ENCODE data around the gene LPAR2. TPM values are rescaled to one million over a fixed set of nuclear protein-coding genes. Genes with fewer than 3 reads are reported as not detected.
"Not testable (repeated sequence)": the region's sequence is repeated elsewhere in the genome, so short reads cannot be mapped to it uniquely, and the experiment has no call there.

Gene LPAR2
- polyA plus RNA-seq, 1 donor (not counting 4 experiments of a cell fraction or from before 2014, with no cell fraction given), result 7.3 TPM

DNA sequence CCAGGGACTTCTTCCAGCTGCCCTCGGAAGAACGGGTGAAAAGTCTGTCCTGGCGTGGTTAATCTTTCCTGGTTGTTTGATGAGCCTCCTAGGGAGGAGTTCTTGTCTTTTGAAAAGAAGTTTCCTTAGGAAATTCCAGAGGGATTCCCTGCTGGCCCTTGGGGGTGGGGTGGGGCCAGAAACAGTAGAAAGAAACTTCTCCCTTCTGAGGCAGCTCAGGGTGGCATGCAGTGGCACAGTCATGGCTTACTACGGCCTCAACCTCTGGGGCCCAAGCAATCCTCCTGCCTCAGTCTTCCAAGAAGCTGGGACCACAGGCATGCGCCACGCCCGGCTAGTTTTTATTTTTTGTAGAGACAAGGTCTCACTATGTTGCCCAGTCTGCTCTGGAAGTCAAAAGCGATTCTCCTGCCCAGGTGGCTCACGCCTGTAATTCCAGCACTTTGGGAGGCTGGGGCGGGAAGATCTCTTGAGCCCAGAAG, 42.1 kb upstream of the LPAR2 start:
- H3K4me3 ChIP-seq (ENCODE audit: control insufficient read depth in 2 of 3, extremely low read depth in 1 of 3, insufficient read depth in 2 of 3, low read depth in 1 of 3, low read length in 3 of 3), result peak overlapping the region; percentile 81 to 82 (median 82)
- no peaks in the 10 kb centered on the region for H3K9me3 ChIP-seq (ENCODE audit: control insufficient read depth, low read depth, low read length)
- H3K9me1 ChIP-seq (ENCODE audit: control insufficient read depth, extremely low read depth, insufficient read depth, low read length), result no peaks in the 10 kb centered on the region
- H4K20me1 ChIP-seq (ENCODE audit: control insufficient read depth, extremely low read depth, insufficient read depth, low read length), result no peaks in the 10 kb centered on the region
- peak overlapping the region; percentile 81 for H3K9ac ChIP-seq (ENCODE audit: control insufficient read depth, extremely low read depth, insufficient read depth, low read length)
- DNase-seq (ENCODE audit: low read depth, low spot score) (no peak), FAIRE-seq (no peak)
- peaks cover 22% of the 10 kb centered on the region for H3K79me2 ChIP-seq (ENCODE audit: control insufficient read depth, insufficient read depth, low read length)
- peak overlapping the region; percentile 10 for H2AFZ ChIP-seq (ENCODE audit: control insufficient read depth, low read length)
- peak overlapping the region; percentile 88 for H3K4me2 ChIP-seq (ENCODE audit: control insufficient read depth, extremely low read depth, insufficient read depth, low read depth, low read length)
- dilution Hi-C loops (cut with MboI; ENCODE audit: extremely low pct_ligation_motif_present, low sequenced_read_pairs), result no loop called here
- H3K27ac ChIP-seq (ENCODE audit: control insufficient read depth, insufficient read depth, low read length), result no peak overlapping the region
- peaks cover 0 to 2% of the 10 kb centered on the region in 2 experiments for H3K36me3 ChIP-seq (ENCODE audit: control insufficient read depth in 2 of 2, extremely low read depth in 1 of 2, insufficient read depth in 2 of 2, low read length in 2 of 2)
- H3K27me3 ChIP-seq (ENCODE audit: control insufficient read depth, extremely low read depth, insufficient read depth, low read length), result no peaks in the 10 kb centered on the region
- TF ChIP-seq, protein P1, sequence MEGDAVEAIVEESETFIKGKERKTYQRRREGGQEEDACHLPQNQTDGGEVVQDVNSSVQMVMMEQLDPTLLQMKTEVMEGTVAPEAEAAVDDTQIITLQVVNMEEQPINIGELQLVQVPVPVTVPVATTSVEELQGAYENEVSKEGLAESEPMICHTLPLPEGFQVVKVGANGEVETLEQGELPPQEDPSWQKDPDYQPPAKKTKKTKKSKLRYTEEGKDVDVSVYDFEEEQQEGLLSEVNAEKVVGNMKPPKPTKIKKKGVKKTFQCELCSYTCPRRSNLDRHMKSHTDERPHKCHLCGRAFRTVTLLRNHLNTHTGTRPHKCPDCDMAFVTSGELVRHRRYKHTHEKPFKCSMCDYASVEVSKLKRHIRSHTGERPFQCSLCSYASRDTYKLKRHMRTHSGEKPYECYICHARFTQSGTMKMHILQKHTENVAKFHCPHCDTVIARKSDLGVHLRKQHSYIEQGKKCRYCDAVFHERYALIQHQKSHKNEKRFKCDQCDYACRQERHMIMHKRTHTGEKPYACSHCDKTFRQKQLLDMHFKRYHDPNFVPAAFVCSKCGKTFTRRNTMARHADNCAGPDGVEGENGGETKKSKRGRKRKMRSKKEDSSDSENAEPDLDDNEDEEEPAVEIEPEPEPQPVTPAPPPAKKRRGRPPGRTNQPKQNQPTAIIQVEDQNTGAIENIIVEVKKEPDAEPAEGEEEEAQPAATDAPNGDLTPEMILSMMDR (optimal IDR thresholded peaks at IDR 0.05 in 1 of 3, IDR thresholded peaks at IDR 0.05 in 1 of 3, conservative IDR thresholded peaks at IDR 0.05 in 1 of 3; ENCODE audit: extremely low read depth in 1 of 3, insufficient read depth in 2 of 3, low read length in 3 of 3), result no peak
- TF ChIP-seq EZH2 (IDR thresholded peaks at IDR 0.05; ENCODE audit: low read length), result no peak
- H3K4me1 ChIP-seq (ENCODE audit: control insufficient read depth, extremely low read depth, insufficient read depth, low read length), result peaks cover 3% of the 10 kb centered on the region

DNA sequence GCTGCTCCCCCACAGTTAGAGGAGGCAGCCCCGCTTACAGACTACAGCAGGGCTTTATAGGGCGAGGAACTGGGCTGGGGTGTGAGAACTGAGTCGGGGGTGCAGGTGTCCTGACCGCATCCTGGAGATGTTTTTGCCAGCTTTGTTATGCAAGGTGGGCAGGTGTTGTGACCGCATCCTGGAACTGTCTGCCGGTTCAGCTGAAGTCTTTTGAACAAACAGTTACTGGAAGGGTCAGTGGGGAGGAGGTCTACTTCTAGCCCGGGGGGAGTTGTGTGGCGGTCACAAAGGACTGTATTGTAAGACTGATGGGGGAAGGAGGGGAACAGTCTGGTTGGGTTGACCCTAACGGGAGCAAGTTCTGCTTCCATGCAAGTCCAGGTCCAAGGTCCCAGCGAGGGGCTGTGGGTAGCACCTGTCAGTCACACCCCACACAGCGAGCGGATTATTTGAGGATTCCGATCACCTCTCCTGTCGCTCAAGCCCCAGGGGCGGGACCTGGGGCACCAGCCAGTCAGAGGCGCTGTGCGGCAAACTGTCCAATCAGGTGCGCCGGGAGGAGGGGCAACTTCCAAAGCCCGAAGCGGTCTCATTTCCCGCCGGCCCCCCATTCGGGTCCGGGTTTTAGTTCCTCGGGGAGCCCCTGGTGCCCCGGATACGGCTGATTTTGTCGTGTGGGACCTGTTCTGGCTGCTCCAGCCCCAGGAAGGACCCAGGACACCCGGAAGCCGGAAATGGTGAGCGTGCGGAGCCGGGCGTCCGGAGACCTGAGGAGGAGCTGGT, 40.4 kb upstream of the LPAR2 start, which contains the start of gene ZNF101:
Gene ZNF101 (plus strand): TSS at position 610 of the 783 bp plus-strand sequence. CDS start 125 bp downstream, at position 735.
- peak within 1 kb of the TSS; percentile 78 for H2AFZ ChIP-seq (ENCODE audit: control insufficient read depth, low read length)
- peak within 1 kb of the TSS; percentile 81 for H3K9ac ChIP-seq (ENCODE audit: control insufficient read depth, extremely low read depth, insufficient read depth, low read length)
- H3K4me2 ChIP-seq (ENCODE audit: control insufficient read depth, extremely low read depth, insufficient read depth, low read depth, low read length), result peak within 1 kb of the TSS; percentile 88
- H3K9me3 ChIP-seq (ENCODE audit: control insufficient read depth, low read depth, low read length), result no peaks in the 10 kb centered on the region
- H3K4me1 ChIP-seq (ENCODE audit: control insufficient read depth, extremely low read depth, insufficient read depth, low read length), result peaks cover 3% of the 10 kb centered on the region
- peaks cover 0 to 2% of the 10 kb centered on the region in 2 experiments for H3K36me3 ChIP-seq (ENCODE audit: control insufficient read depth in 2 of 2, extremely low read depth in 1 of 2, insufficient read depth in 2 of 2, low read length in 2 of 2)
- H3K9me1 ChIP-seq (ENCODE audit: control insufficient read depth, extremely low read depth, insufficient read depth, low read length), result no peaks in the 10 kb centered on the region
- DNase-seq (ENCODE audit: low read depth, low spot score) (peak; percentile 59), FAIRE-seq (no peak)
- dilution Hi-C loops (cut with MboI; ENCODE audit: extremely low pct_ligation_motif_present, low sequenced_read_pairs), result no loop called here
- TF ChIP-seq EZH2 (IDR thresholded peaks at IDR 0.05; ENCODE audit: low read length), result no peak
- TF ChIP-seq, protein P1 (optimal IDR thresholded peaks at IDR 0.05 in 1 of 3, IDR thresholded peaks at IDR 0.05 in 1 of 3, conservative IDR thresholded peaks at IDR 0.05 in 1 of 3; ENCODE audit: extremely low read depth in 1 of 3, insufficient read depth in 2 of 3, low read length in 3 of 3), result no peak
- H3K4me3 ChIP-seq (ENCODE audit: control insufficient read depth in 2 of 3, extremely low read depth in 1 of 3, insufficient read depth in 2 of 3, low read depth in 1 of 3, low read length in 3 of 3), result peak within 1 kb of the TSS; percentile 81 to 82 (median 82)
- H3K27me3 ChIP-seq (ENCODE audit: control insufficient read depth, extremely low read depth, insufficient read depth, low read length), result no peaks in the 10 kb centered on the region
- H3K79me2 ChIP-seq (ENCODE audit: control insufficient read depth, insufficient read depth, low read length), result peaks cover 18% of the 10 kb centered on the region
- H3K27ac ChIP-seq (ENCODE audit: control insufficient read depth, insufficient read depth, low read length), result peak within 1 kb of the TSS; percentile 69
- H4K20me1 ChIP-seq (ENCODE audit: control insufficient read depth, extremely low read depth, insufficient read depth, low read length), result no peaks in the 10 kb centered on the region

DNA sequence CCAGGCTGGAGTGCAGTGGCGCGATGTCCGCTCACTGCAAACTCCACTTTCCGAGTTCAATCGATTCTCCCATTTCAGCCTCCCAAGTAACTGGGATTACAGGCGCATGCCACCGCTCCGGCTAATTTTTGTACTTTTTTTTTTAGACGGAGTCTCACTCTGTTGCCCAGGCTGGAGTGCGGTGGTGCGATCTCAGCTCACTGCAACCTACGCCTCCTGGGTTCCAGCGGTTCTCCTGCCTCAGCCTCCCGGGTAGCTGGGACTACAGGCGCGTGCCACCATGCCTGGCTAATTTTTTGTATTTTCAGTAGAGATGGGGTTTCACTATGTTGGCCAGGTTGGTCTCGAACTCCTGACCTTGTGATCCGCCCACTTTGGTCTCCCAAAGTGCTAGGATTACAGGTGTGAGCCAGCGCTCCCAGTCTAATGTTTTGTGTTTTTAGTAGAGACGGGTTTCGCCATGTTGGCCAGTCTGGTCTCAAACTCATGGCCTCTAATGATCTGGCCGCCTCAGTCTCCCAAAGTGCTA, 37.5 kb upstream of the LPAR2 start:
- H3K4me2 ChIP-seq (ENCODE audit: control insufficient read depth, extremely low read depth, insufficient read depth, low read depth, low read length); H2AFZ ChIP-seq (ENCODE audit: control insufficient read depth, low read length); H3K9me1 ChIP-seq (ENCODE audit: control insufficient read depth, extremely low read depth, insufficient read depth, low read length); H3K27me3 ChIP-seq (ENCODE audit: control insufficient read depth, extremely low read depth, insufficient read depth, low read length); H3K27ac ChIP-seq (ENCODE audit: control insufficient read depth, insufficient read depth, low read length); DNase-seq (ENCODE audit: low read depth, low spot score); H4K20me1 ChIP-seq (ENCODE audit: control insufficient read depth, extremely low read depth, insufficient read depth, low read length); dilution Hi-C loops (cut with MboI; ENCODE audit: extremely low pct_ligation_motif_present, low sequenced_read_pairs); H3K4me3 ChIP-seq (ENCODE audit: control insufficient read depth in 2 of 3, extremely low read depth in 1 of 3, insufficient read depth in 2 of 3, low read depth in 1 of 3, low read length in 3 of 3); FAIRE-seq; H3K9ac ChIP-seq (ENCODE audit: control insufficient read depth, extremely low read depth, insufficient read depth, low read length); H3K9me3 ChIP-seq (ENCODE audit: control insufficient read depth, low read depth, low read length): not testable (repeated sequence)
- H3K36me3 ChIP-seq (ENCODE audit: control insufficient read depth in 2 of 2, extremely low read depth in 1 of 2, insufficient read depth in 2 of 2, low read length in 2 of 2), result peaks cover 0 to 10% of the 10 kb centered on the region in 2 experiments
- peaks cover 39% of the 10 kb centered on the region for H3K79me2 ChIP-seq (ENCODE audit: control insufficient read depth, insufficient read depth, low read length)
- peaks cover 20% of the 10 kb centered on the region for H3K4me1 ChIP-seq (ENCODE audit: control insufficient read depth, extremely low read depth, insufficient read depth, low read length)

All from keratinocyte (primary cell).